Measurements from ENCODE around the gene KCNAB3.

DNA sequence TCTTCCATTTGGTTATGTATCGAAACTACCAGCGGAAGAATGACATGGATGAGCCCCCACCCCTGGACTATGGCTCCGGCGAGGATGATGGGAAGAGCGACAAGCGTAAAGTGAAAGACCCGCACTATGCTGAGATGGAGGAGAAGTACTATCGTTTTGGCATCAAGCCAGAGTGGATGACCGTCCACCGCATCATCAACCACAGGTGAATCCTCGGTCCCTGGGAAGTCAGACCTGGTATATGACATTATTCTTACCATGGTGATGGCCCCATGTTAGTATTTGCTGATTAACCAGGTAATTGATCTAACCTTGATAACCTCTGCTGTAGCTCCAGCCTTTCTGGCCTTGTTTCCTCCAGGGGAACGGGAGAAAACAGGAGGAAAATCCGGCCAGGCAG is 32.6 kb downstream of the KCNAB3 start:
- TF ChIP-seq, protein P1, sequence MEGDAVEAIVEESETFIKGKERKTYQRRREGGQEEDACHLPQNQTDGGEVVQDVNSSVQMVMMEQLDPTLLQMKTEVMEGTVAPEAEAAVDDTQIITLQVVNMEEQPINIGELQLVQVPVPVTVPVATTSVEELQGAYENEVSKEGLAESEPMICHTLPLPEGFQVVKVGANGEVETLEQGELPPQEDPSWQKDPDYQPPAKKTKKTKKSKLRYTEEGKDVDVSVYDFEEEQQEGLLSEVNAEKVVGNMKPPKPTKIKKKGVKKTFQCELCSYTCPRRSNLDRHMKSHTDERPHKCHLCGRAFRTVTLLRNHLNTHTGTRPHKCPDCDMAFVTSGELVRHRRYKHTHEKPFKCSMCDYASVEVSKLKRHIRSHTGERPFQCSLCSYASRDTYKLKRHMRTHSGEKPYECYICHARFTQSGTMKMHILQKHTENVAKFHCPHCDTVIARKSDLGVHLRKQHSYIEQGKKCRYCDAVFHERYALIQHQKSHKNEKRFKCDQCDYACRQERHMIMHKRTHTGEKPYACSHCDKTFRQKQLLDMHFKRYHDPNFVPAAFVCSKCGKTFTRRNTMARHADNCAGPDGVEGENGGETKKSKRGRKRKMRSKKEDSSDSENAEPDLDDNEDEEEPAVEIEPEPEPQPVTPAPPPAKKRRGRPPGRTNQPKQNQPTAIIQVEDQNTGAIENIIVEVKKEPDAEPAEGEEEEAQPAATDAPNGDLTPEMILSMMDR (optimal IDR thresholded peaks at IDR 0.05 in 1 of 3, IDR thresholded peaks at IDR 0.05 in 1 of 3, conservative IDR thresholded peaks at IDR 0.05 in 1 of 3; ENCODE audit: extremely low read depth in 1 of 3, insufficient read depth in 2 of 3, low read length in 3 of 3): no peak
- TF ChIP-seq EZH2 (IDR thresholded peaks at IDR 0.05; ENCODE audit: low read length): no peak
